NCI-H2227 treated with DMSO at 0.1 percent for 48 hours (cell line): ENCODE measurements around the gene SNPH.
"Not testable (repeated sequence)": the region's sequence is repeated elsewhere in the genome, so short reads cannot be mapped to it uniquely, and the experiment has no call there.

Experiments
- DNase-seq: peaks from one replicate; lab custom pipeline; 2025; lab: John Stamatoyannopoulos, UW

The SNPH gene

GRCh38 chr20:1266167-1266973 is at the start of gene SNPH:
Gene SNPH, plus strand, starts transcription at chr20:1266294. Its CDS starts 29,946 bp downstream, at chr20:1296240.
- peak; percentile 63 for DNase-seq

GRCh38 chr20:1216527-1217427 is 49.3 kb upstream of the SNPH start:
- DNase-seq = not testable (repeated sequence)

GRCh38 chr20:1222750-1223149 is 43.3 kb upstream of the SNPH start:
- not testable (repeated sequence) for DNase-seq

GRCh38 chr20:1224205-1224890 is 41.7 kb upstream of the SNPH start:
- DNase-seq = no peak

DNA sequence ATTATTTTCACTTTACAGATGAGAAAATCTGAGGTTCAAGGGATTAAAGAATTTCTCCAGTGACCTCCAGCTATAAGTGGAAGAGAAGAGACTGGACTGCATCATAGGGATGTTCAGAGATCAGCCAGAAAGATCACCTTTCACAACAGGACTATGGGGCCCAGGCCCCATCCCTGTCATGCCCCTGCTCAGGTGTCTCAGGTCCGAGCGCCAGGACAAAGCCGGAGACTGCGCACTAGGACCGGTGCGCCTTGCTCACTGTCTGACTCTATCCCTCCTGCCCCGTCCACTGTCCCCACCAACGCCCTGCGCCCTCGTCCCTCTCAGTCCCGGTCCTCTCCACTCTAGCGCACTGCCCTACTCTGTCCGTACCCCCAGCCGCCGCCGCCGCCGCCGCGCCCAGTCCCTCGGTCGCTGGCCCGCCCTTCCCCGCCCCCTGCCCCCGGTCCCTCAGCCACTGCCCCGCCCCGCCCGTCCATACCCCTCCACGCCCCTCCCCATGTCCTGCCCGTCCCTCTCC is 40.8 kb upstream of the SNPH start:
- DNase-seq = no peak

- peak; percentile 59 for DNase-seq
Observed at GRCh38 chr20:1225783-1226654, 40.1 kb upstream of the SNPH start, which contains the start of gene RAD21L1. Gene RAD21L1, plus strand, starts transcription at chr20:1226044. Its CDS starts 2,410 bp downstream, at chr20:1228454.

- no peak for DNase-seq
Observed at GRCh38 chr20:1229541-1229940, 36.6 kb upstream of the SNPH start.

- DNase-seq = no peak
Observed at GRCh38 chr20:1232286-1233111, 33.6 kb upstream of the SNPH start.

- no peak for DNase-seq
Observed at GRCh38 chr20:1240549-1240948, 25.5 kb upstream of the SNPH start.

DNA sequence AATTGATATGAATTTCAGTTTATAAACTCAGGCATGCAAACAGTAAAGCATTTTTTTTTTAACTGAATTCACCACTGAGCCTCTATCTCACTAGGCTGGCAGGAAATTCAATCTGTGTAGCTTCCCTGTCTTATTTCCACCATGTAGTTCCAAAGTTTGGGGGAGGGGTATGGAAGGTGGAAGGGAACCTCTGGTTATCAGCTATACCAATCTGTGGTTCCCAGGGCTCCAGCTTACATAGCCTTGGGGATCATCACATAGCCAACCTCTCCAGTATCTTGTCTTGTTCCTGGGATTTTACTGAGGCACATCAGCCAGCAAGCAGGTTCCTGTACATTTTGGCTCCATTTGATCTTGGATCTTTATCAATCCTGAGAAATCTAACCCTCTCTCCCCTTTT is 24.6 kb upstream of the SNPH start:
- no peak for DNase-seq

GRCh38 chr20:1242099-1242498 is 24.0 kb upstream of the SNPH start:
- DNase-seq = no peak

DNA sequence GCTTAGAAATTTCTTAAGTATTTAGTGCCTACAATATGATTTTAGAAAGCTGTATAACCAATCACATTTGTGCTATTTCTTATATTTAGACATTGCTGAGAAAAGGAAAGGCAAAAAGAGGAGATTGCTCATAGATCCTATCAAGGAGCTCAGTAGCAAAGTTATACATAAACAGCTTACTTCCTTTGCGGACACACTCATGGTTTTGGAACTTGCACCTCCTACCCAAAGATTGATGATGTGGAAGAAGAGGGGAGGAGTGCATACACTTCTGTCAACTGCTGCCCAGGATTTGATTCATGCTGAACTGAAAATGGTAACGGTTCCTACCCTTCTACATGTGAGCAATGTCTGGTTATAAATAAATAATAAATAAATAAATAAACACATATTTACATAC is 23.6 kb upstream of the SNPH start:
- no peak for DNase-seq

GRCh38 chr20:1245578-1245977 is 20.5 kb upstream of the SNPH start:
- DNase-seq = no peak

DNA sequence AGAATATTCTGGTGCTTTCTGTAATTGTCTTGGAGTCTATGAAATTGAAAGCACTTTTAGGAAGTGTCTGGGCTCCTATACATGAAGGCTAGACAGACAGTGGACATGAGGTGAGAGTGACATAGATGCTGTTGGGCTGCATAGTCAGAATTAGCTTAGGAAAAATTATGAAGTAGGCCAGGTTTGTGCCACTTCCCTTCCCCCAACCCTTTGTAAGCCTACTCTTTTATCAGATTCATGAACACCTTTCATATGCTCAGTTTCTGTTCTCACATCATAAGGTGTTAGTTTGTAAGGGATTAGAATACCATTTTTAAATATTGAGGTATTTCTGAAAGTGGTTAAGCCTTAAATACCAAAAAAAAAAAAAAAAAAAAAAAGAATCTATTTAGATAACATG is 18.4 kb upstream of the SNPH start:
- DNase-seq = no peak

GRCh38 chr20:1250282-1250681 is 15.8 kb upstream of the SNPH start:
- DNase-seq = not testable (repeated sequence)

GRCh38 chr20:1252416-1252815 is 13.7 kb upstream of the SNPH start:
- DNase-seq = no peak

- DNase-seq = no peak
Observed at GRCh38 chr20:1254254-1254653, 11.8 kb upstream of the SNPH start.

DNA sequence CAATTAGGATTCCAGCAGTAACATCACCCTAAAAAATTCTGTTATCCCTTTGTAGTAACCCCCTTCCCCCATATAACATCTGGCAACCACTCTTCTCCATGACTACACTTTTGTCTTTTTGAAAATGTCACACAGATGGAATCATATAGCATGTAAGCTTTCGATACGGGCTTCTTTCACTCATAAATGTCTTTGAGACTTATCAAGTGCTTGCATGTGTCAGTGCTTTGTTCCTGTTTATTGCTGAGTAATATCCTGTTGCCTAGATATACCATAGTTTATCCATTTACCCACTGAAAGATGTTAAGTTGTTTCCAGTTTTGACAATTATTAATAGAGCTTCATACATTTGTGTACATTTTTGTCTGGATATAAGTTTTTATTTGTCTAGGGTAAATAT is 10.4 kb upstream of the SNPH start:
- DNase-seq = no peak

DNA sequence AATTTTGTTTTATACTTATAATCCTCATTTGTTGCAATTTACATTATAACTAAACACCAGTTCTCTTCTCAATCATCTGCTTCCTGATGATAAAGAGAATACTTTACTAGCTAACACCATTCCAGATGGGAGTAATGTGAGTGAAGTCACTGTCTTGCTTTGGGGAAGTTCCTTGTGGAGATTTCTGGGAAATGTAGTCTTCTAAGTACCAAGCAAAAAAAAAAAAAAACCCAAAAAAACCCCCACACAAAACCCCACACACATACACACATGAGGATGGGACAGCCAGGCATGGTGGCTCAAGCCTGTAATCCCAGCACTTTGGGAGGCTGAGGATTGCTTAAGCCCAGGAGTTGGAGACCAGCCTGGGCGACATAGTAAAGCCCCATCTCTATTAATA is 2.2 kb upstream of the SNPH start:
- no peak for DNase-seq

DNA sequence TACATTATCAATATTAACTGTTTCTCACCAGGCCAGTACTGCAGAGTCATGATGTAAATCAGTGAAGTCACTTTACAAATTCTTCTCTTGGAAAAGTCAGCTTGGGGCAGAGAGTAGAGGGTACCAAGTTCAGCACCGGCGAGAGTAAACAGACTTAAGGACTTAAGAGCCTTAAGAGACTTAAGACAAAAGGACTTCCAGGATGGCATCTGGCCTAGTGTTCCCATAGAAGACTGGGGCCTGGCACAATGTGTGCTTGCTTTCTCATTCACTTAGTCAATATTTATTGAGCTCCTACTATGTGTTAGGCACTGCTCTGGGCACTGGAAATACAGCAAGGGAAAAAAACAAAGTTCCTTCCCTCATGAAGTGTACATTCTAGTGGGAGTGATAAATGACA is 1.4 kb upstream of the SNPH start:
- DNase-seq = no peak
